OCI-LY1 (cell line): ENCODE results near the gene MACROD2.

Source experiments
- H2AFZ ChIP-seq: fragments of 200-600 bp; sonication (generic), shearing (Covaris generic); 2 replicates; pipeline ENCODE4 v1.6.0; 2014; ENCODE audit warnings: antibody characterized with exemption, mild to moderate bottlenecking, low read length
- H3F3A ChIP-seq: fragments of 200-600 bp; sonication (generic), shearing (Covaris generic); 2 replicates; pipeline ENCODE4 v1.6.0; 2014; ENCODE audit warnings: mild to moderate bottlenecking, antibody characterized with exemption, low read length, moderate library complexity; ENCODE audit not compliant: insufficient read depth
- H3K27ac ChIP-seq: fragments of 200-600 bp; sonication (generic); 2 replicates; pipeline ENCODE4 v1.5.1; 2014; ENCODE audit warnings: low read length, mixed run types, mild to moderate bottlenecking, low read depth; ENCODE audit not compliant: poor library complexity, severe bottlenecking
- H3K27me3 ChIP-seq: fragments of 200-600 bp; sonication (generic); 2 replicates; pipeline ENCODE4 v1.6.0; 2014; ENCODE audit warnings: antibody characterized with exemption, mild to moderate bottlenecking, low read length, moderate library complexity; ENCODE audit not compliant: insufficient read depth
- H3K36me3 ChIP-seq: fragments of 200-600 bp; sonication (generic); 2 replicates; pipeline ENCODE4 v1.6.1; 2014; ENCODE audit warnings: mild to moderate bottlenecking, antibody characterized with exemption, low read length, moderate library complexity, mixed read lengths; ENCODE audit not compliant: insufficient read depth
- H3K4me1 ChIP-seq: fragments of 200-600 bp; sonication (generic); 2 replicates; pipeline ENCODE4 v1.5.1; 2014; ENCODE audit warnings: mild to moderate bottlenecking, low read length, moderate library complexity; ENCODE audit not compliant: insufficient read depth, severe bottlenecking
- H3K4me2 ChIP-seq: fragments of 200-600 bp; sonication (generic), shearing (Covaris generic); 2 replicates; pipeline ENCODE4 v1.6.1; 2014; ENCODE audit warnings: low read length
- H3K4me3 ChIP-seq: fragments of 200-600 bp; sonication (generic); 2 replicates; pipeline ENCODE4 v1.5.1; 2014; ENCODE audit warnings: low read length, low read depth, mild to moderate bottlenecking, mixed read lengths; ENCODE audit not compliant: poor library complexity, severe bottlenecking
- H3K79me2 ChIP-seq: fragments of 200-600 bp; shearing (Covaris generic); 2 replicates; pipeline ENCODE4 v1.6.1; 2016; ENCODE audit warnings: mixed run types, low read length, mixed read lengths; ENCODE audit not compliant: insufficient read depth
- H3K9ac ChIP-seq: fragments of 200-600 bp; sonication (generic), shearing (Covaris generic); 2 replicates; pipeline ENCODE4 v1.6.1; 2014; ENCODE audit warnings: mild to moderate bottlenecking, low read length, mixed read lengths
- H3K9me2 ChIP-seq: fragments of 200-600 bp; sonication (generic), shearing (Covaris generic); 2 replicates; pipeline ENCODE4 v1.6.1; 2014; ENCODE audit warnings: low read depth, mild to moderate bottlenecking, low read length, mixed read lengths
- H3K9me3 ChIP-seq: fragments of 200-600 bp; shearing (Covaris generic); 2 replicates; pipeline ENCODE4 v1.6.1; 2014; ENCODE audit warnings: low read length, mixed read lengths
- H4K20me1 ChIP-seq: fragments of 200-600 bp; sonication (generic), shearing (Covaris generic); 2 replicates; pipeline ENCODE4 v1.6.0; 2016; ENCODE audit warnings: mild to moderate bottlenecking, low read length; ENCODE audit not compliant: insufficient read depth
- CTCF ChIP-seq: fragments of 200-600 bp; sonication (generic), shearing (Covaris generic); IDR thresholded peaks from 2 replicates; pipeline ENCODE4 v1.5.1; 2017; ENCODE audit warnings: mild to moderate bottlenecking, antibody characterized with exemption, low read length, moderate library complexity, mixed read lengths
- EZH2 ChIP-seq: fragments of 200-600 bp; sonication (generic), shearing (Covaris generic); IDR thresholded peaks from 2 replicates; pipeline ENCODE4 v1.8.0; 2017; ENCODE audit warnings: borderline replicate concordance, mixed run types, mild to moderate bottlenecking, antibody characterized with exemption, low read length, moderate library complexity, mixed read lengths

Gene MACROD2

GRCh38 chr20:14410869-14411555 lies 415.7 kb downstream of the MACROD2 start:
- Histone ChIP-seq H2AFZ (no peak overlapping the region), H3K27me3 (no peaks in the 10 kb centered on the region), H3K4me3 (no peak overlapping the region), H3K9ac (no peak overlapping the region), H4K20me1 (no peaks in the 10 kb centered on the region), H3K4me1 (no peaks in the 10 kb centered on the region), H3K4me2 (no peak overlapping the region), H3K9me2 (no peaks in the 10 kb centered on the region), H3K9me3 (no peaks in the 10 kb centered on the region), H3F3A (no peaks in the 10 kb centered on the region), H3K36me3 (no peaks in the 10 kb centered on the region), H3K79me2 (no peaks in the 10 kb centered on the region), H3K27ac (no peak overlapping the region)
- TF ChIP-seq EZH2, result no peak
- TF ChIP-seq CTCF, result no peak

GRCh38 chr20:14412065-14412681 lies 416.9 kb downstream of the MACROD2 start:
- Histone ChIP-seq H3K9ac (no peak overlapping the region), H3K36me3 (no peaks in the 10 kb centered on the region), H2AFZ (no peak overlapping the region), H4K20me1 (no peaks in the 10 kb centered on the region), H3K4me3 (no peak overlapping the region), H3K27me3 (no peaks in the 10 kb centered on the region), H3K4me2 (no peak overlapping the region), H3K4me1 (no peaks in the 10 kb centered on the region), H3K27ac (no peak overlapping the region), H3K9me2 (no peaks in the 10 kb centered on the region), H3K79me2 (no peaks in the 10 kb centered on the region), H3F3A (no peaks in the 10 kb centered on the region), H3K9me3 (no peaks in the 10 kb centered on the region)
- TF ChIP-seq EZH2, result no peak
- no peak for TF ChIP-seq CTCF

GRCh38 chr20:14413835-14414234 lies 418.5 kb downstream of the MACROD2 start:
- Histone ChIP-seq H3K4me2 (no peak overlapping the region), H3K9me3 (no peaks in the 10 kb centered on the region), H3K79me2 (no peaks in the 10 kb centered on the region), H3K4me1 (no peaks in the 10 kb centered on the region), H2AFZ (no peak overlapping the region), H3K36me3 (no peaks in the 10 kb centered on the region), H3F3A (no peaks in the 10 kb centered on the region), H3K27ac (no peak overlapping the region), H3K4me3 (no peak overlapping the region), H4K20me1 (no peaks in the 10 kb centered on the region), H3K9me2 (no peaks in the 10 kb centered on the region), H3K9ac (no peak overlapping the region), H3K27me3 (no peaks in the 10 kb centered on the region)
- TF ChIP-seq CTCF, result no peak
- no peak for TF ChIP-seq EZH2
